ENCODE measurements around the gene TNFRSF13B.
"Not testable (repeated sequence)": the region's sequence is repeated elsewhere in the genome, so short reads cannot be mapped to it uniquely, and the experiment has no call there.

TNFRSF13B gene

DNA sequence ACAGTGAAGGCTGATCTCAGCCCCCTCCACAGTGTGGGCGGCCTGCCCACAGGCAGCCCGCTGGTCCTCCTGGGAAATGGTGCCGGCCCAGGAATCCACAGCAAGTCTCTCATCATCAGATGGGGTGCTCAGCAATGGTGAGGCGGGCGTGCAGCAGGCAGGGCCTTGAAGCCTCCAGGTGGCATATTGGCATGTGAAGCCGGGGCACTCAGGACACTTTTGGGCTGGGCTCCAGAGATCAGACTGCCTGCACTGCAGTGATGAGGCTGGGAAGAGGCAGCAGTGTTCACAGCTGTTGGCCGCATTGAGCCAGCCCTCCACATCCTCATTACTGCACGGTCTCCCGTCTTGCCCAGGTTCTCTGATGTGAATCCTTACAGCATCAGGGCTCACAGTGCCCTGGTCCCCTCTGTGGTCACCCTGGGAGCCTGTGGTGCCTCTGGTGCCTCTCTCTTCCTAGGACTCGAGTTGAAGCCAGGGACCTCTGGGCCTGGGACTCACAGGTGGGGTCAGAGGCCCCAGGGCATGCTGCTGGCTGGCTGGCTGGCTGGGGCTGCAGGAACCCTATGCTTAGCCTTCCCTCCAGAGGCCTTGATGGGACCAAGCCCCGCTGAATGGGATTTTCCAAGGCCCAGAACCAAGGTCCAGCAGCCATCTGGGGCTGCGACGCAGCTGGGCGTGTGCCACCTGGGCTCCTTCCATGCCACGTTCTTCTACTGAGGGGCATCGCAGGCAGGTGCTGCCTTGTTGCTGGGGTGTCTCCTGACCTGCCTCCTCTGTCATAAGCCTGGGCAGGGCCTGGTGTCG lies 48.6 kb downstream of the TNFRSF13B start:
- Histone ChIP-seq H3K9ac (ENCODE audit: low read depth, low read length) (no peak overlapping the region), H3K4me3 (ENCODE audit: low read depth, low read length) (no peak overlapping the region), H3K36me3 (ENCODE audit: control insufficient read depth, insufficient read depth, low read length) (no peaks in the 10 kb centered on the region), H3K27me3 (ENCODE audit: control insufficient read depth, insufficient read depth, low read length) (no peaks in the 10 kb centered on the region), H3K9me3 (ENCODE audit: control insufficient read depth, insufficient read depth, low read length) (no peaks in the 10 kb centered on the region), H3K4me1 (ENCODE audit: control insufficient read depth, insufficient read depth, low read length) (no peaks in the 10 kb centered on the region)

DNA sequence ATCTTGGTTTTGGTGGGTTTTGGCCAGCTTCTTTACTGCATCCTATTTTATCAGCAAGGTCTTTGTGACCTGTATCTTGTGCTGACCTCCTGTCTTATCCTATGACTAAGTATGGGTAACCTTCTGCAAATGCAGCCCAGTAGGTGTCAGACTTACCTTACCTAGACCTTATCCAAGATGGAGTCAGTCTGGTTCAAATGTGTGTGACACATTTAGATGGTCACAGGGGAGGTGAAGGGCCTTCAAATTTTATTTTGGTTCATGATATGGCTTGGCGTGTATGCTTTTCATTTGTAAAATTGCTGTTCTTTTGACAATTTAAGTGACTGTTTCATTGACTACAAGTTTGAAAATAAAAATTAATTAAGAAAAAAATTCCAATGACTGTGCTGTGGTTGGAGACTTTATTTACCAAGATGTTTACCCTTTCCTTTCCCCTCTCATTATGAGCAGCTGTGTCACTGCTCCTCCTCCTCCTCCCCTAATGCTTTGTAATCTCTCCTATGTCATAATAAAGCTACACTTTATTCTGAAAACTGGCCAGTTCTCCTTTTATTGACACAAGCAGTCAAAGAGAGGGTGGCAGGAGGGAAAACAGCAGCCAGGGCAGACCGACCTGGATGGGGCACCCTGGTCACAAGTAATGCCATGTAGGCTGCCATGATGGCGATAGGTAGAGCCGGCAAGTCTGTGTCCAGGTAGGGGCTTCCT lies 49.4 kb downstream of the TNFRSF13B start:
- Histone ChIP-seq H3K4me1 (ENCODE audit: control insufficient read depth, insufficient read depth, low read length) (no peaks in the 10 kb centered on the region), H3K4me3 (ENCODE audit: low read depth, low read length) (no peak overlapping the region), H3K9me3 (ENCODE audit: control insufficient read depth, insufficient read depth, low read length) (no peaks in the 10 kb centered on the region)

DNA sequence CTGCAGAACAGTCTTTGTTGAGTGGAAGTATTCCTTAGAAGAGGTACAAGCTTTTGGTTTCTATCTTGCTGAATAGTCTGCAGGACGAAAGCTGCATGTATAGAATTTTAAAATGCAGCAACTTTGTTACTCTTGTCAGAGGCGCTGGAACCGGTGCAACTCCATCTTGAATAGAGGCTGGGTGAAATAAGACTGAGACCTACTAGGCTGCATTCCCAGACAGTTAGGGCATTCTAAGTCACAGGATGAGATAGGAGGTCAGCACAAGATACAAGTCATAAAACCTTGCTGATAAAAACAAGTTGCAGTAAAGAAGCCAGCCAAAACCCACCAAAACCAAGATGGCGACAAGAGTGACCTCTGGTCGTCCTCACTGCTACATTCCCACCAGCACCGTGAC lies 50.5 kb downstream of the TNFRSF13B start:
- not testable (repeated sequence) for H3K27me3 ChIP-seq (ENCODE audit: control insufficient read depth, insufficient read depth, low read length); H3K9ac ChIP-seq (ENCODE audit: low read depth, low read length); H3K36me3 ChIP-seq (ENCODE audit: control insufficient read depth, insufficient read depth, low read length); H3K4me3 ChIP-seq (ENCODE audit: low read depth, low read length); H3K4me1 ChIP-seq (ENCODE audit: control insufficient read depth, insufficient read depth, low read length); H3K9me3 ChIP-seq (ENCODE audit: control insufficient read depth, insufficient read depth, low read length)

More for the DNA sequence above, 49.4 kb downstream of the TNFRSF13B start:
- Histone ChIP-seq H3K9ac (ENCODE audit: low read depth, low read length) (no peak overlapping the region), H3K27me3 (ENCODE audit: control insufficient read depth, insufficient read depth, low read length) (no peaks in the 10 kb centered on the region), H3K36me3 (ENCODE audit: control insufficient read depth, insufficient read depth, low read length) (peaks cover 2% of the 10 kb centered on the region)

DNA sequence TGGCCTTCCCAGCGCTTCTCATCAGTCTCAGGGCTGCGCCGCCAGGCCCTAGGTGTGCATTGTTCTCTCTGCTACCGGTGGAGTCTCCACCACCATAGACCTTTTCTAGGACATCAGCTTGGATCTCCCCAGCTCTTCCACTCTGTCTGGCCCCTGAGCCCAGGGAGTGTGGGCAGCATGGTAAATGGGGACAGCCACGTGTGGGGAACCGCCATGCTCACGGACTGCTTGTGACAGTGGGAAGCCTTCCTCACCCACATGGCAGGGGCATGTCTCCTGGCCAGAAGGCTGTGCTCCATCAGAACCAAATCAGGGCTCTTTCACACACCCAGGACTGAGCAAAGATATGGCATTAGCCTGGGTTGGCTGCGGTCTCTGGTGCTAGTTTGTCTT lies 51.3 kb downstream of the TNFRSF13B start:
- Histone ChIP-seq H3K27me3 (ENCODE audit: control insufficient read depth, insufficient read depth, low read length) (no peaks in the 10 kb centered on the region), H3K36me3 (ENCODE audit: control insufficient read depth, insufficient read depth, low read length) (peaks cover 2% of the 10 kb centered on the region), H3K4me1 (ENCODE audit: control insufficient read depth, insufficient read depth, low read length) (no peaks in the 10 kb centered on the region), H3K4me3 (ENCODE audit: low read depth, low read length) (no peak overlapping the region), H3K9me3 (ENCODE audit: control insufficient read depth, insufficient read depth, low read length) (no peaks in the 10 kb centered on the region), H3K9ac (ENCODE audit: low read depth, low read length) (no peak overlapping the region)

DNA sequence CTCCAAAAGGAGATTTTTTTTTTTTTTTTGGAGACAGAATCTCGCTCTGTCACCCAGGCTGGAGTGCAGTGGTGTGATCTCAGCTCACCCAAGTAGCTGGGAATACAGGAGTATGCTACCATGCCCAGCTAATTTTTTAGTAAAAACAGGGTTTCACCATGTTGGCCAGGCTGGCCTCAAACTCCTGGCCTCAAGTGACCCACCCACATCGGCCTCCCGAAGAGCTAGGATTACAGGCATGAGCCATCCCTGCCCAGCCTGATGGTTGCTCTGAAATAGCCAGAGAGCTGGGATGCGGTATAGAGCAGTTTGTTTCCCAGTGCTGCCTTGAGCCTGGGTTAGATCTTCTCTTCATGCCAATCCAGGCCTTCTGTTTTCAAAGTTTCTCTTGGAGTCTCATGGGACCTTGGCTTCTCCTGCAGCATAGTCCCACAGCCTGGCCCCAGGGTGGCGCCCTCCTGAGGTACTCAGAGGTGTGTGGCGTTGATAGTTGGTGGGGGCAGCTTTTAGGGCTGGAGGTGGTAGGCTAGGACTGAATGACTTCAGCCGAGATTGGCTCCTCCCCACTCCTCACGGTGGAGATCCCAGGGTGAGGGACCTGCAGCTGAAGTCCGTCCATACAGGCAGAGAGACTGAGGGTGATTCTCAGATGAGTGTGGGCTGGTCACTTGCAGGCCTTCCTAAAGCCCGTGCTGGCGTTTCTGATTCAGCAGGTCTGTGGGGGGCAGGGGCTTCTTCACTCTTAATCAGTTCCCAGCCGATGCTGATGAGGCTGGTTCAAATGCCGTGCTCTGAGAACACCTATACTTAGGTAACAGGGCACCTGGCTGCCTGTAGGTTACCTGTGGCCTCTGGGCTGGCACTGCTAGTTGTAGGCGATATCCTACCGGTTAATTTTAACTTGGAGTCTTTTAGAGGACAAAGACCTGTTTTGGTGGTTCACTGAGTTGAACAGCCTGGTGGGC lies 52.0 kb downstream of the TNFRSF13B start:
- H3K9ac ChIP-seq (ENCODE audit: low read depth, low read length), result no peak overlapping the region
- H3K4me1 ChIP-seq (ENCODE audit: control insufficient read depth, insufficient read depth, low read length), result no peaks in the 10 kb centered on the region
- no peaks in the 10 kb centered on the region for H3K27me3 ChIP-seq (ENCODE audit: control insufficient read depth, insufficient read depth, low read length)
- H3K9me3 ChIP-seq (ENCODE audit: control insufficient read depth, insufficient read depth, low read length), result no peaks in the 10 kb centered on the region
- no peak overlapping the region for H3K4me3 ChIP-seq (ENCODE audit: low read depth, low read length)
- peaks cover 2% of the 10 kb centered on the region for H3K36me3 ChIP-seq (ENCODE audit: control insufficient read depth, insufficient read depth, low read length)

DNA sequence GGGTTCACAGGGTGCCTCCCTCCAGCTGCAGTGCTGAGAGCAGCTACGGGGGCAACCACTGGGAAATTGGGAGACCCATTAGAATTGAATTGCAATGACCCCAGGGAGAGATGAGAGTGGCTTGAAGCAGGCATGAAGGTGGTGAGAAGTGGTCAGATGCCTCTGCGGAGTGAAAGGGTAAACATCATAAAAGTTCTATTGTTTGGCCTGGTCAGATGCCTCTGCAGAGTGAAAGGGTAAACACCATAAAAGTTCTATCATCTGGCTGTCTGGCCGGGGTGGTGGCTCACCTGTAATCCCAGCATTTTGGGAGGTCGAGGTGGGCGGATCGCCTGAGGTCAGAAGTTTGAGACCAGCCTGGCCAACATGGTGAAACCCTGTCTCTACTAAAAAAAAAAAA lies 53.5 kb downstream of the TNFRSF13B start:
- Histone ChIP-seq H3K36me3 (ENCODE audit: control insufficient read depth, insufficient read depth, low read length) (peaks cover 2% of the 10 kb centered on the region), H3K9ac (ENCODE audit: low read depth, low read length) (no peak overlapping the region), H3K27me3 (ENCODE audit: control insufficient read depth, insufficient read depth, low read length) (no peaks in the 10 kb centered on the region), H3K9me3 (ENCODE audit: control insufficient read depth, insufficient read depth, low read length) (no peaks in the 10 kb centered on the region), H3K4me3 (ENCODE audit: low read depth, low read length) (no peak overlapping the region), H3K4me1 (ENCODE audit: control insufficient read depth, insufficient read depth, low read length) (no peaks in the 10 kb centered on the region)

DNA sequence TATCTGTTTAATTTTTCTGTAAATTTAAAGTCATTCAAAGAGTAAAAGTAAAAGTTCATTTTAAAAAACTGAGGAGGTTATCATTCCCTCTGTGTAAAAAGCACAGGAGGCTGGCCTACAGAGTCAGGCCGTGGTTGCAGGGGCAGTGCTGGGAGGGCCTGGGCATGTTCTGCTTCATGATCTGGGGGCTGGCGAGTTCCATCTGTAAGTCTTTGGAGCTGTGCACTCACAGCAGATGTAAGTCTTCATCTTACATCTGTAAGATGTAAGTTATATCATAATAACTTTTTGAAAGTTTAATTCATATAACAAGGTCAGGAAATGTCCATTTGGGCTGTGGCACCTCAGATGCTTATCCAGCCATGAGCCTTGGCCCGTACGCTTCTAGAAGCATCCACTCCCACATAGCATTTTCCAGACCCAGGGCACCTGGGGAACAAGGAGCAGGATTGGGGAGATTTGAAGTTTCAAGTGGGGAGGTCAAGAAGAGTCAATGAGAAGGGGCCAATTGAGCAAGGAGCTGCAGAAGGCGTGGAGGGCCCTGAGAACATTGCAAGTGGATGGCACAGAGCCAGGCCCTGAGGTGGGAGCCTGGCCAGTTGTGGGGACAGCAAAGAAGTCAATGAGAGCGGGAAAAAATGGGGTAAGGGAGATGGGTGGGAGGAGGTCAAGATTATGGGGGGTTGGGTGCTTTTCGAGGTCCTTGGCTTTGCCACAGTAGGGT lies 54.1 kb downstream of the TNFRSF13B start:
- H3K4me3 ChIP-seq (ENCODE audit: low read depth, low read length), result no peak overlapping the region
- H3K4me1 ChIP-seq (ENCODE audit: control insufficient read depth, insufficient read depth, low read length), result no peaks in the 10 kb centered on the region
- no peak overlapping the region for H3K9ac ChIP-seq (ENCODE audit: low read depth, low read length)
- H3K27me3 ChIP-seq (ENCODE audit: control insufficient read depth, insufficient read depth, low read length), result no peaks in the 10 kb centered on the region
- no peaks in the 10 kb centered on the region for H3K9me3 ChIP-seq (ENCODE audit: control insufficient read depth, insufficient read depth, low read length)
- peaks cover 2% of the 10 kb centered on the region for H3K36me3 ChIP-seq (ENCODE audit: control insufficient read depth, insufficient read depth, low read length)

DNA sequence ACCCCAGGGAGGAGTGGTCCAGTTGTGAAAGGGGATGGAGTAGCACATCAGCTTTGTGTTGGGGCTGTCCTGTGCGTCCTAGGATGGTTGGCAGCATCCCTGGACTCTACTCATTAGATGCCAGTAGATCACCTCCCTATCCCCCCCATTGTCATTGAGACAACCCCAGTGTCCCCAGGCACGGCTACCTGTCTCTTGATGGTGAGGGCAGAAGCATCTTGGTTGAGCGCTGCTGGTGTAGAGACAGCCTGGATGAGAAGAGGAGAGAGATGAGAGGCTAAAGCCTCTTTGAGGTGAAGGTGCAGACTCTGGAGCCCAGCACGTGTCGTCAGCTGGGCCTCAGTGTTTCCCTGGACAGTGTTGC lies 55.4 kb downstream of the TNFRSF13B start:
- peaks cover 2% of the 10 kb centered on the region for H3K36me3 ChIP-seq (ENCODE audit: control insufficient read depth, insufficient read depth, low read length)
- H3K4me1 ChIP-seq (ENCODE audit: control insufficient read depth, insufficient read depth, low read length), result no peaks in the 10 kb centered on the region
- no peaks in the 10 kb centered on the region for H3K9me3 ChIP-seq (ENCODE audit: control insufficient read depth, insufficient read depth, low read length)
- no peaks in the 10 kb centered on the region for H3K27me3 ChIP-seq (ENCODE audit: control insufficient read depth, insufficient read depth, low read length)
- H3K4me3 ChIP-seq (ENCODE audit: low read depth, low read length), result no peak overlapping the region
- no peak overlapping the region for H3K9ac ChIP-seq (ENCODE audit: low read depth, low read length)

DNA sequence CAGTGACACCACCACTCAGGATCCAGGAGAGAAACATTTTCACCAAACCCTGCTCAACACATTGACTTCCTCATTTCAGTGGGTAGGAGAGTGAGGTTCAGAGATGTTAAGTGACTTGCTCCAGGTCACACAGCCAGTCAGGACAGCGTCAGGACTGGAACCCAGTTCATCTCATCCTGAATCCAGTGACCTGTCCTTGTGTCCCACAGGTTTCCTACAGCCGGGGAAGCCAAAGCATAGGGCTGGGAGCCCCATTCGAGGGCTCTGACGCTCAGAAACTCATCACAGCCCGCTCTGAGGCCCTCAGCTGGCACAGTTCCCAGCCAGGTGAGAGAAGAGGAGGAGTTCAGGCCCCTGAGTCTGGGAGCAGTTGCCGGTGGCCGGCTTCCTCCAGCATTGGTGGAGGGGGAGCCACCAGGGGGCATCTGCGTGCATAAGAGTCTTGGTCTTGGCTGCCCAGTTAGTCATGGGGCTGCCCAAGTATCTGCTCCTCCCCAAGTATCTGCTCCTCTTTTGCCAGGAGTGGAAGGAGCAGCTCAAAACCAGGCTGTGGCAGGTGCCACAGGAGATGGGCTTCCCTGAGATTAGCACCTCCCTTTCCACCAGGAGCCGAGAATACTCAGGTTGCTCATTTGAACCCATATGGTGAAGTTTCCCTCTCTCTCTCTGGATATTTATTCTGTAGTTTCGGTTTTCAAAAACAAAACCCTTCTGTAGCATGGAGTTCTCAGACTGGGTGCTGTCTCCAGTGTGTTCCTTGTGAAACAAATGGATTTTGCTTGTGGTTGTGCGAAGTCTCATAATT lies 56.0 kb downstream of the TNFRSF13B start:
- Histone ChIP-seq H3K4me3 (ENCODE audit: low read depth, low read length) (no peak overlapping the region), H3K36me3 (ENCODE audit: control insufficient read depth, insufficient read depth, low read length) (peaks cover 2% of the 10 kb centered on the region), H3K4me1 (ENCODE audit: control insufficient read depth, insufficient read depth, low read length) (no peaks in the 10 kb centered on the region), H3K9me3 (ENCODE audit: control insufficient read depth, insufficient read depth, low read length) (no peaks in the 10 kb centered on the region), H3K9ac (ENCODE audit: low read depth, low read length) (no peak overlapping the region), H3K27me3 (ENCODE audit: control insufficient read depth, insufficient read depth, low read length) (no peaks in the 10 kb centered on the region)

DNA sequence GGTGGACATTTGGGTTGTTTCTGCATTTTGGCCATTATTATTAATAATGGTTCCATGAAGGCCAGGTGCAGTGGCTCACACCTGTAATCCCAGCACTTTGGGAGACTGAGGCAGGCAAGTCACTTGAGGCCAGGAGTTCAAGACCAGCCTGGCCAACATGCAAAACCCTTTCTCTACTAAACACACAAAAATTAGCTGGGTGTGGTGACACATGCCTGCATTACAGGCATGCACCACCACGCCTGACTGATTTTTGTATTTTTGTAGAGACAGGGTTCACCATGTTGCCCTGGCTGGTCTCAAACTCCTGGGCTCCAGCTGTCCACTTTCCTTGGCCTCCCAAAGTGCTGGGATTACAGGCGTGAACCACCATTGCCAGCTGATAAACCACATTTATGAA lies 58.5 kb downstream of the TNFRSF13B start:
- Histone ChIP-seq H3K9ac (ENCODE audit: low read depth, low read length) (no peak overlapping the region), H3K36me3 (ENCODE audit: control insufficient read depth, insufficient read depth, low read length) (peaks cover 2% of the 10 kb centered on the region), H3K27me3 (ENCODE audit: control insufficient read depth, insufficient read depth, low read length) (no peaks in the 10 kb centered on the region), H3K4me1 (ENCODE audit: control insufficient read depth, insufficient read depth, low read length) (no peaks in the 10 kb centered on the region), H3K9me3 (ENCODE audit: control insufficient read depth, insufficient read depth, low read length) (no peaks in the 10 kb centered on the region), H3K4me3 (ENCODE audit: low read depth, low read length) (no peak overlapping the region)

Measured in iPS-15b (cell line).